GM12878 (cell line): Measurements from ENCODE around the gene TPCN1. TPM values are rescaled to one million over a fixed set of nuclear protein-coding genes. Genes with fewer than 3 reads are reported as not detected.

Experiments
- ATAC-seq: fragments of 200-7000 bp; cut with Tn5 transposase; 3 replicates; pipeline ENCODE4 v1.9.1; 2020; ENCODE audit warnings: mild to moderate bottlenecking, moderate library complexity
- BruUV-seq: library from RNA; stranded (reverse); fragments of 400-500 nt; replicated peaks from 2 replicates; lab custom pipeline; 2021; lab: Mats Ljungman, UMichigan
- CTCF ChIA-PET: fragments of 300-600 bp; sonication (Branson Sonifier 250); formaldehyde crosslinking; extraction: SDS; loops from one replicate; lab custom pipeline; 2021; ENCODE audit warnings: inconsistent platforms; lab: Yijun Ruan, JAX
- POLR2A ChIA-PET: fragments of 350-600 bp; formaldehyde crosslinking; extraction: SDS; loops from one replicate; lab custom pipeline; 2021; ENCODE audit warnings: inconsistent platforms; lab: Charles Lee
- RAD21 ChIA-PET: fragments of 300-600 bp; sonication (Branson Sonifier 250); formaldehyde crosslinking; loops from one replicate; lab custom pipeline; 2023; ENCODE audit warnings: antibody characterized with exemption; ENCODE audit not compliant: unreplicated experiment; lab: Charles Lee
- SMC1A ChIA-PET: fragments of 300-600 bp; sonication (Branson Sonifier 250); formaldehyde crosslinking; loops from one replicate; lab custom pipeline; 2023; ENCODE audit not compliant: unreplicated experiment, uncharacterized antibody; lab: Charles Lee
- DNase-seq: peaks from one replicate; pipeline ENCODE4 v3.0.0-alpha.2; 2011; ENCODE audit warnings: low read depth, low spot score
- FAIRE-seq: peaks from 3 replicates; lab custom pipeline; 2011; peaks lifted over from hg19 to GRCh38; lab: Jason Lieb, UNC
- H2AFZ ChIP-seq: 2 replicates; pipeline ENCODE4 v1.6.0; 2011; ENCODE audit warnings: low read depth, low read length, control low read depth; ENCODE audit not compliant: control insufficient read depth
- H3K27ac ChIP-seq: 2 replicates; pipeline ENCODE4 v1.5.1; 2011; ENCODE audit warnings: control low read depth; ENCODE audit not compliant: control insufficient read depth, insufficient read depth
- H3K27me3 ChIP-seq, 2 experiments: replicated peaks in 1 of 2; 2 replicates each; pipeline versions ENCODE4 v1.6.0 to v1.6.1; 2011; ENCODE audit warnings: low read length in 1 of 2; ENCODE audit not compliant: control insufficient read depth in 2 of 2, insufficient read depth in 2 of 2
- H3K36me3 ChIP-seq, 2 experiments: 2 replicates each; pipeline ENCODE4 v1.5.1; 2011; ENCODE audit warnings: low read length in 1 of 2; ENCODE audit not compliant: control insufficient read depth in 2 of 2, insufficient read depth in 2 of 2
- H3K4me1 ChIP-seq: 2 replicates; pipeline ENCODE4 v1.6.1; 2011; ENCODE audit warnings: mild to moderate bottlenecking, low read length, moderate library complexity, mixed read lengths; ENCODE audit not compliant: control insufficient read depth, insufficient read depth
- H3K4me2 ChIP-seq: 2 replicates; pipeline ENCODE4 v1.6.0; 2011; ENCODE audit warnings: control low read depth; ENCODE audit not compliant: control insufficient read depth, insufficient read depth
- H3K4me3 ChIP-seq: fragments of 200-600 bp; sonication (generic); 2 replicates; pipeline ENCODE4 v1.5.1; 2016
- H3K79me2 ChIP-seq: 2 replicates; pipeline ENCODE4 v1.6.0; 2011; ENCODE audit warnings: low read length; ENCODE audit not compliant: control insufficient read depth, insufficient read depth
- H3K9ac ChIP-seq: 2 replicates; pipeline ENCODE4 v1.8.0; 2011; ENCODE audit warnings: low read length, control low read depth, mixed read lengths; ENCODE audit not compliant: control insufficient read depth, insufficient read depth
- H3K9me3 ChIP-seq: replicated peaks from 3 replicates; pipeline ENCODE4 v1.5.1; 2011; ENCODE audit warnings: mild to moderate bottlenecking, low read length; ENCODE audit not compliant: control insufficient read depth, insufficient read depth
- H4K20me1 ChIP-seq: 2 replicates; pipeline ENCODE4 v1.6.0; 2011; ENCODE audit not compliant: control insufficient read depth, insufficient read depth
- ASH2L ChIP-seq: fragments of 300-600, 200-600 bp; sonication (generic); IDR thresholded peaks from 2 replicates; pipeline ENCODE4 v1.6.1; 2017; ENCODE audit warnings: low read depth, mild to moderate bottlenecking, borderline replicate concordance
- MTA3 ChIP-seq: IDR thresholded peaks from 2 replicates; pipeline ENCODE4 v1.6.1; 2012; ENCODE audit warnings: low read length, inconsistent platforms, borderline replicate concordance
- NBN ChIP-seq: fragments of 450-650 bp; IDR thresholded peaks from 2 replicates; pipeline ENCODE4 v1.6.1; 2016
- PAX5 ChIP-seq: IDR thresholded peaks from 2 replicates; pipeline ENCODE4 v1.6.1; 2011; ENCODE audit warnings: low read depth, low read length, borderline replicate concordance
- SIX5 ChIP-seq: IDR thresholded peaks from 2 replicates; pipeline ENCODE4 v1.6.1; 2011; ENCODE audit warnings: mild to moderate bottlenecking, low read depth, low read length, moderate library complexity; ENCODE audit not compliant: severe bottlenecking
- SP1 ChIP-seq: IDR thresholded peaks from one replicate; pipeline ENCODE4 v1.6.1; 2011; ENCODE audit warnings: low read depth, low read length
- WGBS: methylation state at CpG from one replicate; pipeline ENCODE4 v1.1.6; 2016; ENCODE audit warnings: low lambda C conversion rate; ENCODE audit not compliant: insufficient replicate concordance, insufficient coverage; ENCODE audit errors: missing lambda C conversion rate; 5-methylcytosine and 5-hydroxymethylcytosine counted together
- in situ Hi-C: fragments of 300-500 bp; cut with MboI; formaldehyde crosslinking; loops from 9 replicates; pipeline ENCODE4 v1.14.3; 2018; ENCODE audit warnings: mixed read lengths
- intact Hi-C: fragments of 100-400 bp; cut with micrococcal nuclease; formaldehyde crosslinking; loops from one replicate; pipeline ENCODE4 v1.14.2; 2022; ENCODE audit not compliant: unreplicated experiment
- polyA plus RNA-seq, 11 experiments: library from polyadenylated mRNA; depleted of rRNA in 4 of 11; unstranded in 6 of 11; stranded (reverse) in 5 of 11; fragments of >200 nt; fragmentation: Nextera tagmentation in 4 of 11; fragmentation: Illumina TruSeq in 1 of 11; extraction: Ambion mirVana in 4 of 11; extraction: Trizol in 1 of 11; gene quantifications; 1 replicate in 1 of 11; 2 replicates in 10 of 11; pipeline versions ENCODE4 v1.2.1 to v1.2.3, GENCODE V29; 2011 to 2016; ENCODE audit warnings: inconsistent platforms in 2 of 11, missing spikeins in 2 of 11, low read depth in 1 of 11
- total RNA-seq, 4 experiments: library from RNA; depleted of rRNA in 3 of 4; stranded (reverse); fragments of >200 nt in 3 of 4; fragmentation: Illumina TruSeq in 1 of 4; extraction: Trizol in 1 of 4; gene quantifications; 2 replicates each; pipeline versions ENCODE4 v1.2.1 to v1.2.3, GENCODE V29; 2013 to 2021
- TF ChIP-seq, protein P1 (sequence below): fragments of 450-650 bp; IDR thresholded peaks from 2 replicates; pipeline ENCODE4 v1.6.1; 2017; ENCODE audit warnings: mild to moderate bottlenecking, moderate library complexity
- TF ChIP-seq, protein P2 (sequence below): fragments of 450-650 bp; IDR thresholded peaks from 2 replicates; pipeline ENCODE4 v1.6.1; 2017; ENCODE audit warnings: mild to moderate bottlenecking
- TF ChIP-seq, protein P3 (sequence below): fragments of 450-650 bp; conservative IDR thresholded peaks from 2 replicates; pipeline ENCODE4 v1.6.1; 2017; ENCODE audit warnings: mild to moderate bottlenecking, moderate library complexity
- TF ChIP-seq, protein P4 (sequence below): fragments of 150-350 bp; IDR thresholded peaks from 2 replicates; pipeline ENCODE4 v1.6.1; 2016; ENCODE audit warnings: low read depth, low read length

TPCN1 gene
- total and polyA plus RNA-seq, 10 of the 15 experiments (the other 5 are each of a cell fraction or from before 2014, with no cell fraction given) = 0.79 to 30.9 (median 19.4) TPM

DNA sequence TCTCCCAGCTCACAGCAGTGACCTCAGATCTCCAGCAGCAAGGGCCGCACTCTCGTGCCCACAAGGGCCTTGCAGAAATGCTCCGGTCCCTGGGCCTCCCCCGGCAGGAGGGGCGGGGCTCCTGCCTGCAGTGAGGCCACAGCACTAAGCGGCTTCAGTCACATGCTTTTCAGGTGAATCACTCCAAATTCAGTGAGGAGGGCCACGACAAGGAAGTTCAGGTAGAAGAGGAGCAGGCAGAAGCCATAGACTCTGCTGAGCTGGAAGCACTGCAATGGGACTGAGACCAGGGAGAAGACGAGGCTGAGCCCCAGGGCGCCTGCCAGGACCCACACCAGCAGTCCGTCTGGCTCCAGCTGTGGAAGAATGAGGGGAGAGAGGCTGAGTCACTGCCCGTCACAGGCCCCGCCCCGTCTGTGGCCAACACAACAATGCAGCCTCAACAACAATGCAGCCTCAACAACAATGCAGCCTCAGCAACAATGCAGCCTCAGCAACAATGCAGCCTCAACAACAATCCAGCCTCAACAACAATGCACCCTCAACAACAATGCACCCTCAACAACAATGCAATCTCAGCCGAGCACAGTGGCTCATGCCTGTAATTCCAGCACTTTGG lies 78.5 kb downstream of the TPCN1 start (continued):
- TF ChIP-seq, protein P1, sequence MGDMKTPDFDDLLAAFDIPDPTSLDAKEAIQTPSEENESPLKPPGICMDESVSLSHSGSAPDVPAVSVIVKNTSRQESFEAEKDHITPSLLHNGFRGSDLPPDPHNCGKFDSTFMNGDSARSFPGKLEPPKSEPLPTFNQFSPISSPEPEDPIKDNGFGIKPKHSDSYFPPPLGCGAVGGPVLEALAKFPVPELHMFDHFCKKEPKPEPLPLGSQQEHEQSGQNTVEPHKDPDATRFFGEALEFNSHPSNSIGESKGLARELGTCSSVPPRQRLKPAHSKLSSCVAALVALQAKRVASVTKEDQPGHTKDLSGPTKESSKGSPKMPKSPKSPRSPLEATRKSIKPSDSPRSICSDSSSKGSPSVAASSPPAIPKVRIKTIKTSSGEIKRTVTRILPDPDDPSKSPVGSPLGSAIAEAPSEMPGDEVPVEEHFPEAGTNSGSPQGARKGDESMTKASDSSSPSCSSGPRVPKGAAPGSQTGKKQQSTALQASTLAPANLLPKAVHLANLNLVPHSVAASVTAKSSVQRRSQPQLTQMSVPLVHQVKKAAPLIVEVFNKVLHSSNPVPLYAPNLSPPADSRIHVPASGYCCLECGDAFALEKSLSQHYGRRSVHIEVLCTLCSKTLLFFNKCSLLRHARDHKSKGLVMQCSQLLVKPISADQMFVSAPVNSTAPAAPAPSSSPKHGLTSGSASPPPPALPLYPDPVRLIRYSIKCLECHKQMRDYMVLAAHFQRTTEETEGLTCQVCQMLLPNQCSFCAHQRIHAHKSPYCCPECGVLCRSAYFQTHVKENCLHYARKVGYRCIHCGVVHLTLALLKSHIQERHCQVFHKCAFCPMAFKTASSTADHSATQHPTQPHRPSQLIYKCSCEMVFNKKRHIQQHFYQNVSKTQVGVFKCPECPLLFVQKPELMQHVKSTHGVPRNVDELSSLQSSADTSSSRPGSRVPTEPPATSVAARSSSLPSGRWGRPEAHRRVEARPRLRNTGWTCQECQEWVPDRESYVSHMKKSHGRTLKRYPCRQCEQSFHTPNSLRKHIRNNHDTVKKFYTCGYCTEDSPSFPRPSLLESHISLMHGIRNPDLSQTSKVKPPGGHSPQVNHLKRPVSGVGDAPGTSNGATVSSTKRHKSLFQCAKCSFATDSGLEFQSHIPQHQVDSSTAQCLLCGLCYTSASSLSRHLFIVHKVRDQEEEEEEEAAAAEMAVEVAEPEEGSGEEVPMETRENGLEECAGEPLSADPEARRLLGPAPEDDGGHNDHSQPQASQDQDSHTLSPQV = no peak

- in situ Hi-C loops (no loop called here), intact Hi-C loops (no loop called here)
- ChIA-PET POLR2A (interaction anchor here (0.6 kb wide), 1 partner anchor 44 kb away, joined by 6 read pairs; no protein-coding TSS in a partner anchor), SMC1A (no interaction called here), CTCF (no interaction called here), RAD21 (interaction anchor here (0.6 kb wide), 1 partner anchor 133 kb away, joined by 4 read pairs; no protein-coding TSS in a partner anchor)
- H3K27ac ChIP-seq = no peak overlapping the region
- no peak overlapping the region for H3K4me3 ChIP-seq
- DNase-seq (no peak), FAIRE-seq (no peak), ATAC-seq (no peak)
- H3K27me3 ChIP-seq = no peaks in the 10 kb centered on the region
- H3K36me3 ChIP-seq = peaks cover 0 to 4% of the 10 kb centered on the region in 2 experiments; a peak in 3 of 4 replicates
- H3K9ac ChIP-seq = no peak overlapping the region
- no peaks in the 10 kb centered on the region for H3K9me3 ChIP-seq
- no TSS peak for BruUV-seq
- H3K4me2 ChIP-seq = no peak overlapping the region
- no peaks in the 10 kb centered on the region for H3K79me2 ChIP-seq
- no peak overlapping the region for H2AFZ ChIP-seq
- no peaks in the 10 kb centered on the region for H4K20me1 ChIP-seq
- 79% methylated on average over 6 of the region's 6 CpGs for WGBS
- no peaks in the 10 kb centered on the region for H3K4me1 ChIP-seq
- no peak for TF ChIP-seq NBN
- TF ChIP-seq PAX5 = no peak
- TF ChIP-seq, protein P2, sequence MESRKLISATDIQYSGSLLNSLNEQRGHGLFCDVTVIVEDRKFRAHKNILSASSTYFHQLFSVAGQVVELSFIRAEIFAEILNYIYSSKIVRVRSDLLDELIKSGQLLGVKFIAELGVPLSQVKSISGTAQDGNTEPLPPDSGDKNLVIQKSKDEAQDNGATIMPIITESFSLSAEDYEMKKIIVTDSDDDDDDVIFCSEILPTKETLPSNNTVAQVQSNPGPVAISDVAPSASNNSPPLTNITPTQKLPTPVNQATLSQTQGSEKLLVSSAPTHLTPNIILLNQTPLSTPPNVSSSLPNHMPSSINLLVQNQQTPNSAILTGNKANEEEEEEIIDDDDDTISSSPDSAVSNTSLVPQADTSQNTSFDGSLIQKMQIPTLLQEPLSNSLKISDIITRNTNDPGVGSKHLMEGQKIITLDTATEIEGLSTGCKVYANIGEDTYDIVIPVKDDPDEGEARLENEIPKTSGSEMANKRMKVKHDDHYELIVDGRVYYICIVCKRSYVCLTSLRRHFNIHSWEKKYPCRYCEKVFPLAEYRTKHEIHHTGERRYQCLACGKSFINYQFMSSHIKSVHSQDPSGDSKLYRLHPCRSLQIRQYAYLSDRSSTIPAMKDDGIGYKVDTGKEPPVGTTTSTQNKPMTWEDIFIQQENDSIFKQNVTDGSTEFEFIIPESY = no peak
- no peak for TF ChIP-seq MTA3
- no peak for TF ChIP-seq SP1
- TF ChIP-seq SIX5 = no peak
- TF ChIP-seq ASH2L = no peak
- TF ChIP-seq, protein P3, sequence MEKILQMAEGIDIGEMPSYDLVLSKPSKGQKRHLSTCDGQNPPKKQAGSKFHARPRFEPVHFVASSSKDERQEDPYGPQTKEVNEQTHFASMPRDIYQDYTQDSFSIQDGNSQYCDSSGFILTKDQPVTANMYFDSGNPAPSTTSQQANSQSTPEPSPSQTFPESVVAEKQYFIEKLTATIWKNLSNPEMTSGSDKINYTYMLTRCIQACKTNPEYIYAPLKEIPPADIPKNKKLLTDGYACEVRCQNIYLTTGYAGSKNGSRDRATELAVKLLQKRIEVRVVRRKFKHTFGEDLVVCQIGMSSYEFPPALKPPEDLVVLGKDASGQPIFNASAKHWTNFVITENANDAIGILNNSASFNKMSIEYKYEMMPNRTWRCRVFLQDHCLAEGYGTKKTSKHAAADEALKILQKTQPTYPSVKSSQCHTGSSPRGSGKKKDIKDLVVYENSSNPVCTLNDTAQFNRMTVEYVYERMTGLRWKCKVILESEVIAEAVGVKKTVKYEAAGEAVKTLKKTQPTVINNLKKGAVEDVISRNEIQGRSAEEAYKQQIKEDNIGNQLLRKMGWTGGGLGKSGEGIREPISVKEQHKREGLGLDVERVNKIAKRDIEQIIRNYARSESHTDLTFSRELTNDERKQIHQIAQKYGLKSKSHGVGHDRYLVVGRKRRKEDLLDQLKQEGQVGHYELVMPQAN = no peak
- TF ChIP-seq, protein P4, sequence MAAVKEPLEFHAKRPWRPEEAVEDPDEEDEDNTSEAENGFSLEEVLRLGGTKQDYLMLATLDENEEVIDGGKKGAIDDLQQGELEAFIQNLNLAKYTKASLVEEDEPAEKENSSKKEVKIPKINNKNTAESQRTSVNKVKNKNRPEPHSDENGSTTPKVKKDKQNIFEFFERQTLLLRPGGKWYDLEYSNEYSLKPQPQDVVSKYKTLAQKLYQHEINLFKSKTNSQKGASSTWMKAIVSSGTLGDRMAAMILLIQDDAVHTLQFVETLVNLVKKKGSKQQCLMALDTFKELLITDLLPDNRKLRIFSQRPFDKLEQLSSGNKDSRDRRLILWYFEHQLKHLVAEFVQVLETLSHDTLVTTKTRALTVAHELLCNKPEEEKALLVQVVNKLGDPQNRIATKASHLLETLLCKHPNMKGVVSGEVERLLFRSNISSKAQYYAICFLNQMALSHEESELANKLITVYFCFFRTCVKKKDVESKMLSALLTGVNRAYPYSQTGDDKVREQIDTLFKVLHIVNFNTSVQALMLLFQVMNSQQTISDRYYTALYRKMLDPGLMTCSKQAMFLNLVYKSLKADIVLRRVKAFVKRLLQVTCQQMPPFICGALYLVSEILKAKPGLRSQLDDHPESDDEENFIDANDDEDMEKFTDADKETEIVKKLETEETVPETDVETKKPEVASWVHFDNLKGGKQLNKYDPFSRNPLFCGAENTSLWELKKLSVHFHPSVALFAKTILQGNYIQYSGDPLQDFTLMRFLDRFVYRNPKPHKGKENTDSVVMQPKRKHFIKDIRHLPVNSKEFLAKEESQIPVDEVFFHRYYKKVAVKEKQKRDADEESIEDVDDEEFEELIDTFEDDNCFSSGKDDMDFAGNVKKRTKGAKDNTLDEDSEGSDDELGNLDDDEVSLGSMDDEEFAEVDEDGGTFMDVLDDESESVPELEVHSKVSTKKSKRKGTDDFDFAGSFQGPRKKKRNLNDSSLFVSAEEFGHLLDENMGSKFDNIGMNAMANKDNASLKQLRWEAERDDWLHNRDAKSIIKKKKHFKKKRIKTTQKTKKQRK = no peak
These were observed 80.5 kb downstream of the TPCN1 start for GRCh38 chr12:113301811-113302210.
